T-helper 22 cell (primary cell): Measurements from ENCODE around the gene TUBB3.
A peak's percentile ranks its signal among the peaks of the same experiment; 100 is the strongest.
"Not testable (repeated sequence)": the region's sequence is repeated elsewhere in the genome, so short reads cannot be mapped to it uniquely, and the experiment has no call there.

Experiments
- DNase-seq: peaks from one replicate; pipeline ENCODE4 v3.0.0-alpha.2; 2020; ENCODE audit warnings: low read depth

TUBB3 gene

DNA sequence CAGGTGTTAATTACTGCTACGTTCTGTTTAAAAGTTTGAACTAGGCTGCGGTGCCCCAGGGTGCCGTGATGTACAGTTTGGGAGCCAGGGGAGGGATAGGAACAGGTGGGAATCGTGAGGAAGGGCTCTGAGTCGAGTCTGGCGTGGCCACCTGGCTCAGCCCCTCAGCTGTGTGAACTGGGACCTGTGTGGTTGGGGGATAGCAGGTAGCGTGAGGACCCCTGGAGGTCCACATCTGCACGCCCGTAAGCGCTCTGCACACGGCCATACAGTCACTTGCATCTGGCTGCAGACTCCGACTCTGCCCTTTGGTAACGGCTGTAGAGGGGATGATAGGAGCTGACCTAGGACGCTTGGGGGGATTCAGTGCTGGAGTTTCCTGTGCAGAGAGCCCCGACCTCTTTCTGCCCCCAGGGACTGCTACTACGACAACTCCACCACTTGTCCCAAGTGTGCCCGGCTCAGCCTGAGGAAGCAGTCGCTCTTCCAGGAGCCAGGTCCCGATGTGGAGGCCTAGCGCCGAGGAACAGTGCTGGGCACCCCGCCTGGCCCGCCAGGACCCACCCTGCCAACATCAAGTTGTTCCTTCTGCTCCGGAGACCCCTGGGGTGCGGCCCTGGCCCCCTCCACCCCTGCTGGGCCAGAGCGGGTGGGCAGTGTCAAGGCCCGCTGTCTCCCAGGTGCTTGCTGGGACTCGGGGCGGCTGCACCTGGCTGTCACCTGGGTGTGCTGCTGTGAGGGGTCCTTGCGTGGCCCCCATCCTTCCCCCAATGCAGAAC lies 42.5 kb downstream of the TUBB3 start:
- no peak for DNase-seq

DNA sequence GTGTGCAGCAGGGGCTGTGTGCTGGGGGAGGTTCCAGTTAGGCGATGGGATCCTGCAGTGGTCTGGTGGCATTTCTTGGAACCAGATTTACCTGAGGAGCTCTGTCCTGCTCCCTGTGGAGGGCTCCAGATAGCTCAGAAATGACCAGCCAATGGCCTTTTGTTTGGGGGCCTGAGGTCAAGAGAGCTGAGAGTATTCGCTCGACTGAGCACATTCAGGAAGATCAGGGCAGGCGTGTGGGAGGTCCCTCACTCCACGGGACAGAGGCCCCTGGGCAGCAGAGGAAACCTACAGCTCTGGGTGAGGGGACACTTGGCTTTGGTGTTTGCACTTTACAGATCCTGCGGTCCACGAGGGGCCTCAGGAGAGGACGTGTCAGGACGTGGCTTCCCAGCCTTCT lies 43.6 kb downstream of the TUBB3 start:
- no peak for DNase-seq

DNA sequence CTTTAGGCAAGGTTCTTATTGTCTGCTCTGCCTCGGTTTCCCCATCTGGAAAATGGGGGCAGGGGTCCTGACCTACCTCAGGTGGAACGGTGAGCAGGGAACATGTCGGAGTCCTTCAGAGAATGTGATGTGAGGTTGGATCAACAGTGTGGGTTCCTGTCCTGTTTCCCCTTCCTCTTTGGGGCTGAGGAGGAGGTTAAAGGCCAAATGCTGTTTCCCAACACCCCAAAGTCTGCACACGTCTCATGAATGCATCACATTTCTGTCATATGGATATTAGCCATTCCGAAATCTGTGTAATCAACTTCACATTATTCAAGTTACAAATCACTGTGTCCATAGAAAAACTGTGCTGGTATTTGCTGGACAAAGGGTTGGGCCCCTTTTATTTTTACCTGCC lies 44.3 kb downstream of the TUBB3 start:
- DNase-seq, result not testable (repeated sequence)

DNA sequence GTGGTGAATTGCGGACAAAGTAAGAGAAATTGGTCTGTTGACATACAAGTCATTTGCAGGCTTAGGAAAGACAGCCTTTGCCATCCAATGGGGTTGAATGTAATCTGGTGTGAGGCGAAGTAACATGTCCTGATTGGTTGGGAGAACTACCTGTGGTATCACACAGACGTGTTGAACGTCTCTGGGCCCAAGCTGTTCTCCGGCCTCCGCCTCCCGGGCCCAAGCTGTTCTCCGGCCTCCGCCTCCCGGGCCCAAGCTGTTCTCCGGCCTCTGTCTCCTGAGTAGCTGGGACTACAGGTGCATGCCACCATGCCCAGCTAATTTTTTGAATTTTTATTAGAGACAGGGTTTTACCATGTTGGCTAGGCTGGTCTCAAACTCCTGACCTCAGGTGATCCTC lies 44.9 kb downstream of the TUBB3 start:
- not testable (repeated sequence) for DNase-seq

DNA sequence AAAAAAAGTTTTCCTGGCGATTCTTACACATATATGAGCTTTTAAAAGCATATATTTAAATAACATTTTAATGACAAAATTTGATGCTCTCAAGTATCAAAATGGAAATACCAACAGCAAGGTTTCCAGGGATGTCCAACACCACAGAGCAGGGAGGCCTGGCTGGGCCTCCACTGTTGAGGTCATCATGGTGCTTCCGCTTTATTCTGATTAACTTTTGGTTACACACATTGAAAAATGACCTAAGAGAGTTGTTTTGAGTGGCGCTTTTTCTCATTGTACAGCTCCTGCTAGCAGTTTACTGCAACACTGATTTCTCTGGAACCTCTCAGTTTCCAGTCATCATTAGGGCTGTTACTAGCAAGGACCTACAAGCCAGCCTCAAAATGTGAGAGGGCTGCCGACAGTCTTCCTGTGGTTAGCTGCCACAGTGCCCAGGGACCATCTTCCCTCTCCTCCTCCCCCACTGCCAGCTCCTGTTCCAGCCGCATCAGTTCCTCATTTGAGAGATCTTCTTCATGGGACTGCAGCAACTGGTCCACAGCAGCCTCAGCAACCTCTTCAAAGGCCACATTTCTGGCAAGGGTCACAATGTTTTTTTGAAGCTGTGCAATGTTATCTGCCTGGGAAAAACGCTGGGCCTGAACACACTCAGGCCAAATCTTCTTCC lies 46.7 kb downstream of the TUBB3 start:
- DNase-seq, result no peak

DNA sequence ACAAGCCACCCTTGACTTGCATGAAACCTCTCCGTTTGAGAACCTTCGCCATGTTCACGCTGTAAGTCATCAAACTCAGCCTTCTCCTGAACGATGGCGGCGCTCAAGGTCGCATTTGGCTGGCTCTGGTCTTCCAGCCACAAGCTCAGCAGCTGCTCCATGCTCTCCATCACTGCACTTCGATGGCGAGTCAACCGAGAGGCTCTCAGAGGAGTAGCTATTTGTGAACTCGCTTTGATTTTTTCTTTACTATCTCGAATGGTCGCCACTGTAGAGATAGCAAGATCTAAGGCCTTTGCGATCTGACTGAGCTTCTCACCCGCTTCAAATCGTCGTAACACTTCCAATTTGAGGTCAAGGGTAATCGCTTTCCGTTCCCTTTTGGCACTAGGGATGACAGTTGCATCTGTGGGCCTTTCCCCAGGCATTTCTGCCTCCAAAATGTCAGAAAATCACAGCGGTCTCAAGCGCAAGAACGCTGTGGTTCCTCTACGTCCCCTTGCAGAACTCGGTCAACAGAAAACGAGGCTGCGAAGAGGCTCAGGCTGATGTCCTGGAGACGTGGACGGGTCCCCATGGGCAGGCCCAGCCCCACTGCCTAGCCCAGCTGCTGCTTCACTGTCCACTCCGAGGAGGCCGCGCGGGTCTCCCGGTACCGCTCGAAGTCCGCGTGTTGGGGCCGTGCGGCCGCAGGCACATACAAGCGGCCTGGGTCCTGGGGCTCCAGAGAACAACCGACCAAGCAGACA lies 48.5 kb downstream of the TUBB3 start:
- no peak for DNase-seq

DNA sequence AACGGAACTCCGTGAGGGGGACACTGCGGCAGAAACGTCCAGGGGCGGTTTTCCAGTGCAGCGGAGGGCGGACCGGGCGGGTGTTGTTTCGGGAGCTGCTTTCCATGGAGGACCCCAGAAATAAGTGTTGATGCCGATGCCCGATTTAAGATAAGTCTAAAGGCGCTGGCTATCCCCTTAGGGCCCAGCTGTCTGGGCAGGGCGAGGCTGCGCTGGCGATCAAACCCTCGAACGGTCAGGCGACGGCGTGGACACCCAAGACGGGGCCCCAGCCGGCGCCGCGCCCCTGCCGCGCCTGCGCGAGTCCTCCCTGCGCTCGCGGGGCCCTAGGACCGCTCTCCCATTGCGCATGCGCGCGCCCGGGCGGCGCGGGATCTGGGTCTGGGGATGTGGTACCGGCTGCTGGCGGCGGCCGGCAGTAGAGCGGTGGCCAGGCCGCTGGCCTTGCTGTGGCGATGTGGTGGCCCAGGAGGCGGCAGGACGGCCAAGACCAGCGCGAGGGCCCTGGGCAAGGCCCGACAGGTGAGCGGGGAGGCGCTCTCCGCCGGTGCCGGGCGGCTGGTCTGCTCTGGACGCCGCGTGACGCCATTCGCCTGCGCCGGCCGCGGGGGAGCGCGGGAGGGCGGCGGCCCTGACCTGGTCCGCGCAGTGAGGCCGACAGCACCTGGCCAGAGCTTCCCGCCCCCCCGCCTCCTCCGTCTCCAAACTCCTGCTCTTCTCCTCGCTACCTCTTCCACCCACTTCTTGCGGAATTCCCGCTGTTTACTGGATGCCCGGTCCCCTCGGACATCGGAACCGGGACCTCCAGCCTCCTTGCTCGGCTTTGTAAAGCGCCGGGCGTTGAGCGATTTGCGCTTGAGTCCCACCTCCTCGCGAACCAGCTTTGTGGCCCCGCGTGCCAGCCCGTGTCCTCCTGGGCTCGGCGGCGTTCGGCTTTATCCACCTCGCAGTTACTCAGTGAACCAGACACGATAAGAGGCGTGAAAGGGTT lies 49.4 kb downstream of the TUBB3 start:
- peak; percentile 82 for DNase-seq

DNA sequence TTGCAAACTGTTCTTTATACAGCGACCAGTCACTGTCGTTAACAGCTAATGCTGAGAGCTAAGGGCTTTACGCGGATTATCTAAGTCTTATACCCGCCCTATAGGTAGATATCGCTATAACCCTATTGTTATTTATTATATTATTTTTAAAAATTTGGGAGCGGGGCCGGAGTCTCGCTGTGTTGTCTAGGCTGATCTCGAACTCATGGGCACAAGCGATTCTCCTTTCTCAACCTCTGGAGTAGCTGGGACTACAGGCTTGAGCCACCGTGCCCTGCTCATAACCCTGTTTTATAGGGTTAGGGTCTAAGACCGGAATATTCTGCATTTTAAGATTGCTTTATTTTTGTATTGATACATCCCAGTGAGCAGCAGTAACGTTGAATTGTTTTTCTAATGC lies 50.1 kb downstream of the TUBB3 start:
- DNase-seq, result no peak

DNA sequence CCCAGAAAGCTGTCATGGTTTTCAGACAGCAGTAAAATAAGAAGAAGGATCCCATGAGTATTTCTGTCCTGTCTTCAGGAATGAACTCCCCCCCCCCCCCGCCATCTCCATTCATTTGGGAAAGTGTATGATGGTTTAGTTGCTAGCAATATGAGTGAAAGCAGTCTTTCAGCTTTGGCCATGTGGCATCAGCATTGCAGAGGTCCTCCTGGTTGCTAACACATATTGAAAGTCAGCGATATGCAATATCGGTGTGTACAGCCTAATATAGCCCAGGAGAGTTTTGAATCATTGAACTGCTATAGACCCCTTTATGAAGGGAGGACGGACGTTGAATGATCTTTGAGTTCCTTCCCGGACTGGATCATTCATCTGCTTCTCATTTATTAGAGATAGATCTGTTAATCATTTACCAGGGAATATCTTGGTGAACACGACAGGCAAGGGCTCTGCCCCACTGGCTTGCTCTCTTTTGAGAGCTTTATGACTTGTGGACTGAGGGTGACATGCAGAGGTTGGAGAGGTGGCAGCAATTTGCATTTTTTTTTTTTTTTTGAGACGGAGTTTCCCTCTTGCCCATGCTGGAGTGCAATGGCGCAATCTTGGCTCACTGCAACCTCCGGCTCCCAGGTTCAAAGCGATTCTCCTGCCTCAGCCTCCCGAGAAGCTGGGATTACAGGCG lies 50.7 kb downstream of the TUBB3 start:
- no peak for DNase-seq

DNA sequence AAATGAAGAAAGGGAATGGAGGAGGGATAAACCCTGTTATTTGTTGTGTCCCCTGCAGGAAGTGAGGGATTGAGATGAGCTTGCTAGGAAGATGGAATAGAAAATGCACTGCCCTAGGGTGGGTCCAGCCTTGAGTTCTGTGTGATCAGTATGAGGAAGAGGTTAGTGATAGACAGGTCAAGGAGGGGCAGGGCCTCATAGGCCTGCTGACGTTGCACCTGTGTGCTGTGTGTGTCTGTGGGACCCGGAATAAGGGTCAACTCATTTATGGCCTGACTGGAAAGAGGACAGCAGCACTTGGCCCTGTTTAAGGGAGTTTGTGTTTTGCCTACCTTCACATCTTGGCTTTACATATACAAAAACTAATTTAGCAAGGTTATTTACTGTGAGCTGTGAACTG lies 51.7 kb downstream of the TUBB3 start:
- no peak for DNase-seq

DNA sequence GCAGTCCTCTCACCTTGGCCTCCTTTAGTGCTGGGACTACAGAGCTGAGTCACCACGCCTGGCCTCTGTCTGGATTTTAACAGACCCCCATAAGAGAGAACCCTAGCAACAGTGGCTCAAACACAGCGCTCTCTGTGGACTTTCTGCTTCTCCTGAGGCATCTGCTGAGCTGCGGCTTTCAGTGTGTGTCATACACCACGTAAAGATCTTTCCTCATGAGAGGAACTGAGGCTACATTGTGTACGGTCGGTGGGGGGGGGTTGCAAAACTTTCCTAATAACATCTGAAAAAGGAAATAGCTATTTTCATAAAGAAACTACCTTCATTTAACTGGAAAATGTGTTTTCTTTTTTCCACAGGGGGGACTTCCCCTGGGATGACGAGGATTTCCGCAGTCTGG lies 58.3 kb downstream of the TUBB3 start:
- no peak for DNase-seq

DNA sequence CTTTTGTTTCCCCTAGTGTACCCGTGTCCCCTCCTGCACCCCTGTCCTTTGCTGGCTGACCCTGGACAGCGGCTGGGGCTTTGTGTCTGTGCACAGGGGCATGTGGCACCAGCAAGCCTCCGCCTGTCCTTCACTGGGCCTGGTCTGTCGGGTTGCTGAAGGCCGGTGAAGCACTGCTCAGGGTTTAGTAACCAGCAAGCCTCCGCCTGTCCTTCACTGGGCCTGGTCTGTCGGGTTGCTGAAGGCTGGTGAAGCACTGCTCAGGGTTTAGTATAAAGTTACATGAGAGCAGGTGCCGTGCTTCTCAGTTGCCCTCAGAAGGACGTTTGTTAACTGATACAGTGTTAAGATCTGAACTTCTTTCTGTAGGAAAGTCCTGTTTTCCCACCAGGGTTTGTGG lies 59.2 kb downstream of the TUBB3 start:
- no peak for DNase-seq

DNA sequence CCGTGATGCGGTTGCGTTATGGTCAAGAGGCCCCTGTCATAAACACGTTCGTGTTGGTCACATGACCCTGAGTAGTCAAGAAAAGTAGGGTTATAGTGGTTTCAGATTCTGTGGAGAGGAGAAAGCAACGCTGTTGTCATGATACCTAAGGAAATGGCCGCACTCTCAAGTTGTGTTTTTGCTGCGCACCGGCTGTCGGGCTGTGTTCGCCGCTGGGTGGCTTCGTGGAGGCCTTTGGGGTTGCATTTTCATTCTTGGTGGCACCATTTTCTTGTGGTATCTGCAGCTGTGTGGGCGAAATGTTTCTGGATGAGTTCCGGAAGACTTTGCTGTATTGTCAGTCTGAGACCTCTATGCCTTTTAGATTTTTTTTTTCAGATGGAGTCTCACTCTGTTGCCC lies 60.4 kb downstream of the TUBB3 start:
- no peak for DNase-seq

DNA sequence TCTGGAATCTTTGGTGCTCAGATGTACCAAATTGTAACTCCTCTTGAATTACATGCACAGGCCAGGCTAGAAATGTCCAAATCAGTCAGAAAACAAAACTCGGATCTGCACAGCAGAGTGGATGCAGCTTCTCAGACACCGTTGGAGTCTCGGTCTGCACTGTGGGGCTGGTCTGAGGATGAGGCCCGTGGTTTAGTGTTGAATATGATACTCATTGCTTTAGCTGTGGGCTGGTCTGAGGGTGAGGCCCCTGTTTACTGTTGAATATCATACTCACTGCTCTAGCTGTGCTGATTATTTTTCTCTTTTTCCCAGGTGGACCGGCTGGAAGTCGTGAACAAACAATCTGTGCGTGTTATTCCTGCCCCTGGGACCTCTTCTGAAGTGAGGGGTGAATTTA lies 61.1 kb downstream of the TUBB3 start:
- no peak for DNase-seq

DNA sequence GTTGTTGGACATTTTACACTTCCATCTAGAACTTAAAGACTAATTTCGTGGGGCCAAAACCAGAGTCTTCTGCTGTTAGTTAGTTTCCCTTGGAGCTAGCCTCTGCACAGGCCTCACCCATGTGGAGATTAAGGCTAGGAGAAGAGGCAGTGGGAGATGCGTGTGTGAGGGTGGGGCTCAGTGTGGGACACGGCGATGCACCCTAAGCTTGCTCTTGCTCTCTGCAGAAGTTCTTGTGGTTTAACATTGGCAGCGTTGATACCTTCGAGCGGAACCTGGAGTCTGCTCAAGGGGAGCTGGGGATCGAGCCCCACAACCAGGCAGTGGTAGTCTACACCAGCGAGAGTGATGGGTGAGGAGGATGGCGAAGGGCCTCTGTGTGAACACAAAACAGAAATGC lies 62.1 kb downstream of the TUBB3 start:
- no peak for DNase-seq
